ENCODE data around the gene S100A3. TPM values are rescaled to one million over a fixed set of nuclear protein-coding genes. Genes with fewer than 3 reads are reported as not detected.

Gene S100A3
- total and polyA plus RNA-seq, 2 of the 13 experiments (the other 11 are each of a cell fraction or from before 2014, with no cell fraction given), result 2.5 to 4.5 TPM

- TF ChIP-seq, protein P1, sequence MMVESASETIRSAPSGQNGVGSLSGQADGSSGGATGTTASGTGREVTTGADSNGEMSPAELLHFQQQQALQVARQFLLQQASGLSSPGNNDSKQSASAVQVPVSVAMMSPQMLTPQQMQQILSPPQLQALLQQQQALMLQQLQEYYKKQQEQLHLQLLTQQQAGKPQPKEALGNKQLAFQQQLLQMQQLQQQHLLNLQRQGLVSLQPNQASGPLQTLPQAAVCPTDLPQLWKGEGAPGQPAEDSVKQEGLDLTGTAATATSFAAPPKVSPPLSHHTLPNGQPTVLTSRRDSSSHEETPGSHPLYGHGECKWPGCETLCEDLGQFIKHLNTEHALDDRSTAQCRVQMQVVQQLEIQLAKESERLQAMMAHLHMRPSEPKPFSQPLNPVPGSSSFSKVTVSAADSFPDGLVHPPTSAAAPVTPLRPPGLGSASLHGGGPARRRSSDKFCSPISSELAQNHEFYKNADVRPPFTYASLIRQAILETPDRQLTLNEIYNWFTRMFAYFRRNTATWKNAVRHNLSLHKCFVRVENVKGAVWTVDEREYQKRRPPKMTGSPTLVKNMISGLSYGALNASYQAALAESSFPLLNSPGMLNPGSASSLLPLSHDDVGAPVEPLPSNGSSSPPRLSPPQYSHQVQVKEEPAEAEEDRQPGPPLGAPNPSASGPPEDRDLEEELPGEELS (CRISPR knock-in tag; IDR thresholded peaks at IDR 0.05), result 0 out of 2 replicates have a peak, but pooled peaks have one; percentile 42
- TF ChIP-seq KMT2B (CRISPR knock-in tag; IDR thresholded peaks at IDR 0.05) (no peak), HDAC2 (CRISPR knock-in tag; IDR thresholded peaks at IDR 0.05) (0 out of 2 replicates have a peak, but pooled peaks have one; percentile 20), ZSCAN9 (CRISPR knock-in tag; IDR thresholded peaks at IDR 0.05; ENCODE audit: borderline replicate concordance) (0 out of 2 replicates have a peak, but pooled peaks have one; percentile 25), MYC (CRISPR knock-in tag; IDR thresholded peaks at IDR 0.05; ENCODE audit: borderline replicate concordance) (peak; percentile 41; the same call in 1 of the 2 replicates), ZSCAN12 (CRISPR knock-in tag; IDR thresholded peaks at IDR 0.05) (no peak), AKNA (CRISPR knock-in tag; IDR thresholded peaks at IDR 0.05; ENCODE audit: borderline replicate concordance) (no peak), KDM6A (CRISPR knock-in tag; IDR thresholded peaks at IDR 0.05; ENCODE audit: low read depth) (peak; percentile 46; the same call in 1 of the 2 replicates), SKI (IDR thresholded peaks at IDR 0.05; ENCODE audit: partially characterized antibody) (peak; percentile 77), NBN (conservative IDR thresholded peaks at IDR 0.05) (no peak), ELF3 (CRISPR knock-in tag; IDR thresholded peaks at IDR 0.05) (peak; percentile 53)
- TF ChIP-seq, protein P2, sequence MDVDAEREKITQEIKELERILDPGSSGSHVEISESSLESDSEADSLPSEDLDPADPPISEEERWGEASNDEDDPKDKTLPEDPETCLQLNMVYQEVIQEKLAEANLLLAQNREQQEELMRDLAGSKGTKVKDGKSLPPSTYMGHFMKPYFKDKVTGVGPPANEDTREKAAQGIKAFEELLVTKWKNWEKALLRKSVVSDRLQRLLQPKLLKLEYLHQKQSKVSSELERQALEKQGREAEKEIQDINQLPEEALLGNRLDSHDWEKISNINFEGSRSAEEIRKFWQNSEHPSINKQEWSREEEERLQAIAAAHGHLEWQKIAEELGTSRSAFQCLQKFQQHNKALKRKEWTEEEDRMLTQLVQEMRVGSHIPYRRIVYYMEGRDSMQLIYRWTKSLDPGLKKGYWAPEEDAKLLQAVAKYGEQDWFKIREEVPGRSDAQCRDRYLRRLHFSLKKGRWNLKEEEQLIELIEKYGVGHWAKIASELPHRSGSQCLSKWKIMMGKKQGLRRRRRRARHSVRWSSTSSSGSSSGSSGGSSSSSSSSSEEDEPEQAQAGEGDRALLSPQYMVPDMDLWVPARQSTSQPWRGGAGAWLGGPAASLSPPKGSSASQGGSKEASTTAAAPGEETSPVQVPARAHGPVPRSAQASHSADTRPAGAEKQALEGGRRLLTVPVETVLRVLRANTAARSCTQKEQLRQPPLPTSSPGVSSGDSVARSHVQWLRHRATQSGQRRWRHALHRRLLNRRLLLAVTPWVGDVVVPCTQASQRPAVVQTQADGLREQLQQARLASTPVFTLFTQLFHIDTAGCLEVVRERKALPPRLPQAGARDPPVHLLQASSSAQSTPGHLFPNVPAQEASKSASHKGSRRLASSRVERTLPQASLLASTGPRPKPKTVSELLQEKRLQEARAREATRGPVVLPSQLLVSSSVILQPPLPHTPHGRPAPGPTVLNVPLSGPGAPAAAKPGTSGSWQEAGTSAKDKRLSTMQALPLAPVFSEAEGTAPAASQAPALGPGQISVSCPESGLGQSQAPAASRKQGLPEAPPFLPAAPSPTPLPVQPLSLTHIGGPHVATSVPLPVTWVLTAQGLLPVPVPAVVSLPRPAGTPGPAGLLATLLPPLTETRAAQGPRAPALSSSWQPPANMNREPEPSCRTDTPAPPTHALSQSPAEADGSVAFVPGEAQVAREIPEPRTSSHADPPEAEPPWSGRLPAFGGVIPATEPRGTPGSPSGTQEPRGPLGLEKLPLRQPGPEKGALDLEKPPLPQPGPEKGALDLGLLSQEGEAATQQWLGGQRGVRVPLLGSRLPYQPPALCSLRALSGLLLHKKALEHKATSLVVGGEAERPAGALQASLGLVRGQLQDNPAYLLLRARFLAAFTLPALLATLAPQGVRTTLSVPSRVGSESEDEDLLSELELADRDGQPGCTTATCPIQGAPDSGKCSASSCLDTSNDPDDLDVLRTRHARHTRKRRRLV (CRISPR knock-in tag; IDR thresholded peaks at IDR 0.05), result no peak
These were observed 17.6 kb upstream of the S100A3 start (continued) for GRCh38 chr1:153566414-153567371.

Measured in HepG2 (cell line).